Daoy (cell line): ENCODE measurements around the gene PERM1. TPM values are rescaled to one million over a fixed set of nuclear protein-coding genes. Genes with fewer than 3 reads are reported as not detected.
"Not testable (repeated sequence)": the region's sequence is repeated elsewhere in the genome, so short reads cannot be mapped to it uniquely, and the experiment has no call there.

Experiments used
- DNase-seq: peaks from one replicate; pipeline ENCODE4 v3.0.0-alpha.2; 2015; ENCODE audit warnings: low read depth
- total RNA-seq: library from RNA; depleted of rRNA; stranded (reverse); fragments of >200 nt; shearing (Covaris generic); gene quantifications from 2 replicates; pipeline ENCODE4 v1.2.3, GENCODE V29; 2014

PERM1 gene
- total RNA-seq, 1 experiment from 2014 or later, result not detected

DNA sequence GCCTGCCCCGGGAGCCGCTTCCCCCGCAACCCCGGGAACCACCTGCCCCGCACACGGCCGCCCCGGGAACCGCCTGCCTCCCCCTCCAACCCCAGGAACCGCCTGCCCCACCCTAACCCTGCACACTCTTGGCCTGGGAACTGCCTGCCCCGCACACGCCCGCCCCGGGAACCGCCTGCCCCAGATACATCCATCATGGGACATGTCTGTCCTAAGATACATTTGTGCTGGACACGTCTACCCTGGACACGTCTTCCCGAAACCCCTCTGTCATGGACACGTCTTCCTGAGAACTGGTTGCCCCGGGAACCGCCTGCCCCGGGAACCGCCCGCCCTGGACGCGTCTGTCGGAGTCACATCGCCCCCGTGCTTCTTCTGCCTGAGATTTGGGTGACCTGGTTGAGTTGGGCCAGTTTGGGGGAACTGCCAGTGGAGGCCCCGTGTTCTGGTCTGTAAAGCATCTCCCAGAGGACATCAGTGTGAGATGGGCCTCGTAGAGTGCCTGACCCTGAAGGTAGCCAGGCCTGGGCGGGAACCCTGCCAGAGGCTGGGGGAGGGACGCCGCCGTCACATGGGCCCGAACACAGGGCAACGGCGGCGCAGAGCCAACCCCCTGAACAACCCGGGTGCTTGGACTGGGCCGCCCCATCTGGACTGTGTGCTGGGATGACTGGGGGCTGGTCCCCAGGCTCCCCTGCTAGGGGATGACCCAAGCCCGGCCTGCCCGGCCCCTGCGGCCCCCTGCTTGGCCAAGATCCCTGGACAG is 3.6 kb downstream of the PERM1 start:
- no peak for DNase-seq

- not testable (repeated sequence) for DNase-seq
Measured at GRCh38 chr1:976791-977190, 5.1 kb downstream of the PERM1 start.

DNA sequence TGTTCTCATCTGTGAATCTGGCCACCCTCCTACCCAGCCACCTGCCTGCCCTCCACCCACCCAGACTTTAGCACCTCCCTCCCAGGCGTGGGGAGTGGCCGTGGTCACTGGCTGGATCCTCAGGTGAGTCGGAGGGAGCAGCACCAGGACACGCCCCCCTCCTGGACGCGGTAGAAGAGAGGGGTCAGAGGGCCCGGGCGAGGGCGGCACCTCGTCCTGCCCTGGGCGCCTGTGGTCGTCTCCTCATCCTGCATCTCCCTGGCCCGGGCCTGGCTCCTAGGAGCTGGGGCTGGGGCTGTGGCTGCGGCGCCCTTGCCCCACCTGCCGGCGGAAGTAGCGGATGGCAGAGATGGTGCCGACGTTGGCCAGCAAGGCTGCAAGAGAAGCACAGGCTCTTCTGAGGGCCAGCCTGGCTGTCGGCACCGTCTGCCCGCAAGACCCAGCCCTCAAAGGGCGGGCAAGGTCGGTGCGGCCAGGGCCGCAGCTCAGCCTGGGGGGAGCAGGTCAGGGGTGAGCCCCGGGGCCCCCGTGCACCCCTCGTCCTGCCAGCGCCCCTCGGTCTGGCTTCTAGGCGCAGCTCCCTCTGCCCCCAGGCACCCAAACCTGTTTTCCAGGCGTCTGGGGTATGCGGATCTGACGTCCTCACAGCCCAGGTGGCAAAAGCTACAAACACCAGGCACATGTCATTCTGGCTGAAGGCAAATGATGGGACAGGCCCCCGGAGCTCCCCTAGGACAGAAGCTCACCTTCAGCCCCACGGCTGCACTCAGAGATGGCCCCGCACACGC is 5.8 kb downstream of the PERM1 start:
- DNase-seq, result peak; percentile 88

GRCh38 chr1:975365-975764 is 6.5 kb downstream of the PERM1 start:
- no peak for DNase-seq

DNA sequence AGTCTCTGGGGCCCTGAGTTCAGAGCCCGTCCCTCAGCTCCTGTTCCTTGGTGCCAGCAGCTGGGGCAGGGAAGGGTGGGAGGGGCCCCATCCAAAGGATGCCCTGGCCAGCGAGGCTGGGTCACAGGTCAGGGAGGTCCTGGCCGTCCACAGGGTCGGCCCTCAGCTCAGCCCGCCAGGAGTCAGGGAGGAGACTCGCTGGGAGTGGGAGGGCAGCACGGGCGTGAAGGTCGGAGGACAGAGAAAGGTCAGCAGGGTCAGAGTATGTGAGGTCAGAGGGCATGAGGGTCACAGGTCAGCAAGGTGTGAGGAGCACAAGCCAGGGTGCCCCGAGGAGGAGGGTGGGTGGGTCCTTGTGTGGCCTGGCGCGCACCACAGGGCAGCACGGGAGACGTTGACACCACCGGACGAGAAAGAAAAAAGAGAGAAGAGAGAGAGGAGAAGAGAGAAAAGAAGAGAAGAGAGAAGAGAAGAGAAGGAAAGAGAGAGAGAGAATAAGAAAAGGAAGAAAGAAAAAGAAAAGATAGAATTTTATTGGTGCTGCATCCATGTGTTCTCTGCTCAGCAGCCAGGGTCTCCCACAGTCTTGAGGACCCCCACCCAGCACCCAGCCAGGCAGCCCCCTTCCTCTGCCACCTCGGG is 7.1 kb downstream of the PERM1 start:
- no peak for DNase-seq

GRCh38 chr1:974293-974640 is 7.6 kb downstream of the PERM1 start:
- DNase-seq, result no peak

DNA sequence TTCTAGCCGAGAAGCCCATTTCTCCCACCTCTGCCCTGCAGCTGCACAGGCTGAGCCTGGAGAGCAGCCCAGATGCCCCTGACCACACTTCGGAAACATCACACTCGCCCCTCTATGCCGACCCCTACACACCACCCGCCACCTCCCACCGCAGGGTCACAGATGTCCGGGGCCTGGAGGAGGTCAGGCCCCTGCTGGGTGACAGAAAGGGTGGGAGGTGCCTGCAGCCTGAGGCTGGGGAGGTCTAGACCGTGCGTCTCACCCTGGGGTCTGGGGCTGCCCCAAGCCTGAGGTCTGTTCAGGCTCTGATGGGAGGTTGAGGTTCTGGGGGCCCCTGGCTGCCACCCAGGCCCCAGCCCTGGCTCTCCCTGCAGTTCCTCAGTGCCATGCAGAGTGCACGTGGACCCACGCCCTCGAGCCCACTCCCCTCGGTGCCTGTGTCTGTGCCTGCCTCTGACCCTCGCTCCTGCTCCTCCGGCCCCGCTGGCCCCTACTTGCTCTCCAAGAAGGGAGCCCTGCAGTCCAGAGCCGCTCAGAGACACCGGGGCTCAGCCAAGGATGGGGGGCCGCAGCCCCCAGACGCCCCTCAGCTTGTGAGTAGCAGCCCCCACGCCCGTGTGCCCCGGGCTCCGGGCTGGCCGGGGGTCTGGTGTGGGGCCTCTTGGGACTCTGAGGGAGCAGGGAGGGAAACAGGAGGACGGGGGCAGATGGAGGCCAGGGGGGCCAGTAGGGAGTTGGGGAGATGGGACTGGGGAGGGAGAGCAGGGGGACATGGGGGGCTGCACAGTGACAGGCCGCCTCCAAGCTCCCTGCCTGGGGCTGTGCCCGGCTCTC is 8.2 kb downstream of the PERM1 start:
- no peak for DNase-seq

GRCh38 chr1:972726-973458 is 9.0 kb downstream of the PERM1 start:
- DNase-seq, result no peak

DNA sequence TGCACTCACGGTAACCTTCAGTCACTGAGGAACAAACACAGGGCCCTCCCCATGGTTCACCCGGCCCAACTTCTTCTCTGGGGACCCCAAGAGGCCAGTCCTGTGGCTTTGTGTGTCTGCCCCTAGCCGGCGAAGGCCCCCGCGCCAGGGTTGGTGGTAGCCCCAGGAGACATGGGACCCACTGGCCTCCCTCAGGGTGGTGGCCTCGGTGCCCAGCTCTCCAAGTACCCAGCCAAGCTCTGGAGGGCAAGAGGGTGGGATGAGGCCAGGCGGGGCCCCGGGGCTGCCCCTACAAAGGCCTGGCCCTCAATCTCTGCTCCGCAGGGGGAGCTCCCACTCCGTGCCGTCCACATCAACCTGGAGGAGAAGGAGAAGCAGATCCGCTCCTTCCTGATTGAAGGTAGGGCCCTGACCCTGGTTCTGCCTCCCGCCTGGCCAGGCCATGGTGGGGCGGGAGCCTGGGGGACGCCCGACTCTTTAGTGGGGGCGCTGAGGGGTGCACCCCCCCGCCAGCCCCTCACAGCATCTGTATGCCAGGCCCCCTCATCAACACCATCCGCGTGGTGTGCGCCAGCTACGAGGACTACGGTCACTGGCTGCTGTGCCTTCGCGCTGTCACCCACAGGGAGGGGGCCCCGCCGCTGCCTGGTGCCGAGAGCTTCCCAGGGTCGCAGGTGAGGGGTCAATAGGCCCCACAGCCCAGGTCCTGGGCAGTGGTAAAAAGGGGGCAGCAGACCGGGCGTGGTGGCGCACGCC is 10.0 kb downstream of the PERM1 start:
- no peak for DNase-seq

DNA sequence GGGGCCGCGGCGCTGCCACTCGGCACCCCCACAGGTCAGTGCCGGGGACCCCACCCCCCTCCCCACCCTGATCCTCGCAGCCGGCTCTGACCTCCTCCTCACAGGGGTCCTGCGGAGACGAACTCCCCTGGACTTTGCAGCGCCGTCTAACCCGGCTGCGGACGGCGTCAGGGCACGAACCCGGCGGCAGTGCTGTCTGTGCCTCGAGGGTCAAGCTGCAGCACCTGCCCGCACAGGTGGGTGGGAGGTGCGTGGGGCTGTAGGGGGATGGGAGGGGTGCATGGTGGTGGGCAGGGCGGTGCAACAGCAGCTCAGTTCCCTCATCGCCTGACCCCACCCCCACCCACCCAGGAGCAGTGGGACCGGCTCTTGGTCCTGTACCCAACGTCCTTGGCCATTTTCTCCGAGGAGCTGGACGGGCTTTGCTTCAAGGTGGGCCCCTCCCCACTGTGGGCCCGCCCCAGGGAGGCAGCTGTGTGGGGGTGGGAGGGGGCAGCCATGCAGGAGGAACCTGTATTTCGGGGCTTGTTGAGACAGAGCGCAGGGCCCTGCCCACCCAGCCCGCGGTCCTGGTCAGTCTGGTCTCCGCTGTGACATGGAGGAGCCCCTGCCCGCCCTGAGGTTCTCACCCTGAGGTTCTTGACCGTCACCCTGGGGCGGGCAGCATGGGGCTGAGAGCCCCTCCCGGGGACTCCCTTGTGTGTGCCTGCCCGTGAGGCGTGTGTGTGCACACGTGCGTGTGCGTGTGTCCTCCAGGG is 10.7 kb downstream of the PERM1 start:
- no peak for DNase-seq

DNA sequence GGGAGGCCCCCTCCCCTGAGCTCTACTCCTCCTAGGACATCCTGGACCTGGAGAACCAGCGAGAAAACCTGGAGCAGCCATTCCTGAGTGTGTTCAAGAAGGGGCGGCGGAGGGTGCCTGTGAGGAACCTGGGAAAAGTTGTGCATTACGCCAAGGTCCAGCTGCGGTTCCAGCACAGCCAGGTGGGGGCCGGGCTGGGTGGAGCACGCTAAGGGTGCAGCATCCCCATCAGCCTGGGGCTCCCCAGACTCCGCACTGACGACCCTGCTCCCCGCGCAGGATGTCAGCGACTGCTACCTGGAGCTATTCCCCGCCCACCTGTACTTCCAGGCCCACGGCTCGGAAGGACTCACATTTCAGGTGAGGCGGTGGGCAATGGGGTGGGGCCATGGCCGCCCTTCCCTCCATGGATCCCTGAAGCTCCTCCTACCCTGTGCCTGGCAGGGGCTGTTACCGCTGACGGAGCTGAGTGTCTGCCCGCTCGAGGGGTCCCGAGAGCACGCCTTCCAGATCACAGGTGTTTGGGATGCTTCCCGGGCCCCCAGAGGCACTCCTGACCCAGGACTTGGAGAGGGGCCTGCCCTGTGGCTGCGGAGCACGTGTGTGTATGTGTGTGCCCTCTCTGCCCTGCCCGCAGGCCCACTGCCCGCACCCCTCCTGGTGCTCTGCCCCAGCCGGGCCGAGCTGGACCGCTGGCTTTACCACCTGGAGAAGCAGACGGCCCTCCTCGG is 11.5 kb downstream of the PERM1 start:
- no peak for DNase-seq

DNA sequence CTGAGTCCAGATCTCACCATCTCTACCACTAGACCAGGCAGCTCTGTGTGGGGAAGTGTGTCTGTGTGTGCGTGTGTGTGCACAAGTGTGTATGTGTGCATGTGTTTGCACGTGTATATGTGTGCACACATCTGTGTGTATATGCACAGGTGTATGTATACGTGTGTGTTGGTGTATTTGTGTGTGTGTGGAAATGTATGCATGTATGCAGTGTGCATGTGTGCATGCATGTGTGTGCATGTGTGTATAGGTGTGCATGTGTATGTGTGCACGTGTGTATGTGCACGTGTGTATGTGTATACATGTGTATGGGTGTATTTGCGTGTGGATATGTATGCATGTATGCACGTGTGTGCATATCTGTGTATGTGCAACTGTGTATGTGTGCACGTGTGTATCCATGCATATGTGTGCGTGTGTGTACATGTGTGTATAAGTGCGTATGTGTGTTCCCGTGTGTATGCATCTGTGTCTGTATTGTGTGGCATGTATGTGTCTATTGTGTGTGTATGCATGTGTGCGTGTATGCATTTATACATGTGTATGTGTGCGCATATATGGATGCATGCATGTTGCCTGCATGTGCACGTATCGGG is 12.5 kb downstream of the PERM1 start:
- DNase-seq, result no peak

- peak; percentile 5 for DNase-seq
Measured at GRCh38 chr1:967466-968343, 14.2 kb downstream of the PERM1 start.

DNA sequence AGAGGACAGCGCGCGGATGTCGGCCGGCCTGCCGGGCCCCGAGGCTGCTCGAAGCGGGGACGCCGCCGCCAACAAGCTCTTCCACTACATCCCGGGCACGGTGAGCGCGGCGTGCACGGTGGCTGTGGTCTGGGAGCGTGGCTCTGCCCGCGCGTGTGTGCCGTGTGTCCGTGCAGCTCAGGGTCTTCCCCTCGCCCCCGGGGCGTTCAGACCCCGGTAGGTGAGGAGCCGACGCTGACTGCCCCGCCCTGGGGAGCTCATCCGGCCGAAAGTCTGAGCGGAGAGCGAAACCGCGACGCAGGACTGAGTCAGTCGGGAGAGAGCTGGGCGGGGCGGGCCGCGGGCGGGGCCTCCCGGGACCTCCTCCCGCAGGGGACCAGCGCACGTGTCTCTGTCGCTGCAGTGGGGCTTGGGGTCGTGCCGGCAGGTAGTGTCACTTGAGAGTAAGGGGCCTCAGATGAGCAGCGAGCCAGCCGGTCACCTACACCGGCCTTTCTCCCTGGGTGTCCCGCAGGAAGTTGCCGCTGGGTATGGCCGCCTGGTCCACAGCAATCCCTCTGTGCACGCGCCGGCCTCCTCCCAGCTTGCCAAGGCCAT is 15.1 kb downstream of the PERM1 start:
- DNase-seq, result peak; percentile 91

DNA sequence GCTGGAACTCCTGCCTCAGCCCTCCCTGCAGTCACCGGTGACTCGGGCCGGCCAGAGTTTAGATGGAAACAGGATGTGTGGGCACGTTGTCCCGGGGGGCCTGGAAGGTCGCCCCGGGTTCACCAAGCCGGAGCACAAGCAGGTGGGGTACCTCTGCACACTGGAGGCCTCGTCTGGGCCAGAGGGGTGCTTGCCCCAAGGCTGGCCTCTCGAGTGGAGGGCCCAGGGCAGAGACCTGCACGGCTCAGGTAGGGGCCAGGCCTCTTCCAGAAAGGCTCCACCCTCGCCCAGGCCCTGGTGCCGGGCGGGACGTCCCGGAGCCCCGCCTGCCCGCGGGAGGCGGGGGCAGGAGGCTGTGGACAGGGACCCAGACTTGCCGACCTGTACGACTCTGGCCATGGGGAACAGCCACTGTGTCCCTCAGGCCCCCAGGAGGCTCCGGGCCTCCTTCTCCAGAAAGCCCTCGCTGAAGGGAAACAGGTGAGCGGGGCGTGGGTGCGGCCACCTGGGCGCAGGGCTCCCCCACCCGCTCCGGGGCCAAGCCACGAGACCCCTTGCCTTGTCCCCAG is 15.7 kb downstream of the PERM1 start, which contains the start of gene PLEKHN1:
Gene PLEKHN1 (plus strand): TSS at position 348 of the 569 bp plus-strand sequence. CDS start 50 bp downstream, at position 398.
- peak; percentile 87 for DNase-seq

GRCh38 chr1:965526-966134 is 16.3 kb downstream of the PERM1 start:
- no peak for DNase-seq
